Hepatic stellate cell (primary cell): ENCODE results near the gene CELF2.

Experiments
- DNase-seq: peaks from one replicate; pipeline ENCODE4 v3.0.0; 2011; ENCODE audit warnings: low spot score

CELF2 gene

DNA sequence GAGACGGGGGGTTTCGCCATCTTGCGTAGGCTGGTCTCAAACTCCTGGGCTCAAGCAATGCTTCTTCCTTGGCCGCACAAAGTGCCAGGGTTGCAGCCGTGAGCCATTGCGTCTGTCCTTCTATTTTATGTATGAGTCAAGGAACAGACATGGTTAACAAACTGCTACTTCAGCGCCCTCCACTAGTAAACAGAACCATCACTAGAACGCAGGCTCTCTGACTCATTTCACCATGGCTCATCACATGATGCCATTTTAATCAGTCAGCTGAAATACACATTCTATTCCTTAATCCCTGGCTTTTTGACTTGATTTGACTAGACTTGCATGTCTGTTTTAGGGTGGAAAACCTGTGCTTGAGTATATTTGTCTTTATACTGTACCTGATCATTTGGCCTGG is 41.3 kb downstream of the CELF2 start:
- DNase-seq = no peak

GRCh38 chr10:11063856-11064255 is 46.2 kb downstream of the CELF2 start:
- DNase-seq = no peak

GRCh38 chr10:11064832-11065231 is 47.2 kb downstream of the CELF2 start:
- DNase-seq = no peak

DNA sequence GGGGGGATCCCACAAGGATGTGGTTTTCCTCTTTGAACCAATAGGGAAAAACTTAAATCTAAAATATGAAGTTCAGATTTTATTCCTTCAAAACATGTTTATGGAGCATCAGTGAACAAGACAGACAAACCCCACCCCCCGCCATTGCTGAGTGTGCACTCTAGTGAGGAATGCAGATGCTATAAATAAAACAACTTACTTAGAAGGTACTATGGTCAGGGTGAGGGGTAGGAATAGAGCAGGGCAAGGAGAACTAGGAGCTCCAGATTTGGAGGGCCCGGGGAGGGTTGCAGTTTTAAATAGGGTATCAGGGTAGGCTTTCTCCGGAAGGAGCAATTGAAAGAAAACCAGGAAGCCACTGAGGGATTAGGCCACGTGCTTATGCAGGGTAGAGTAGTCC is 47.9 kb downstream of the CELF2 start:
- DNase-seq = no peak

DNA sequence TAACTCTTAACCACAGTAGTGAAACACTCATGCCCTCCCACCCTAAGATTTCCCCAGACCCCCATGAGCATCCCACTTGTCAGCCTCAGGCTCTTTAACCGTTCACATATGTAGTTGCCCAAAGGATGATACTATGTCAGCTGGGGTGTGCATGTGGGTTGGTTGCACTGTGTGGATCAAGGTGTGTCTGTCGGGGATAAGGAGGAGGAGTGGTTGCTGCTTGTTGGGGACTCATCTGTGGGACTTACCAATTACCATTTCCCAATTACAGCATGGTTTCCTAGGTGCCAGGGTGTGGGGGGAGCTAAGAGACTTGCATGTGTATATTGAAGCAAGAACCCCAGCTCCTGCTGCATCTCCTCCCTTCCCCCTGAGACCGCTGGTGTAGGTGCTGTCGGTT is 48.8 kb downstream of the CELF2 start:
- no peak for DNase-seq

- DNase-seq = no peak
These were observed 51.4 kb downstream of the CELF2 start for GRCh38 chr10:11068861-11069633.

DNA sequence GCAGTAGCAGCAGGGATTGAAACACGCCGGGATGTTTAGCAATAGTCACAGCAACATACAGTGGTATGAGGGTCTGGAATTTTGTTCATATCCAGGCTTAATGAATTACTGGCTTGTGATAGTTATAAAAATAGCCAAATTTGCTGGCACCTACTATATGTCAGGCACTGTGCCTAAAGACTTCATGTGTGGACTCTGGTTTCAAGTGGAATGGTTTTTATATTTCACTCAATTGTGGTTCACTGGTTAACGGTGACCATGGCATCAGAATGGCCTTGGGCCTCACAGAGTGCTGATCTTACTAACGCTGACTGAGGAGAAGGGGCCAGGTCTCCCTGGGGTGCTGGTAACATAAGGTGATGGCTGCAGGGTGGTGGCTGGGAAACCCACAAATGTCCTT is 55.7 kb downstream of the CELF2 start:
- DNase-seq = no peak

- no peak for DNase-seq
These were observed 57.0 kb downstream of the CELF2 start for GRCh38 chr10:11074536-11075267.

- DNase-seq = no peak
These were observed 58.5 kb downstream of the CELF2 start for GRCh38 chr10:11076221-11076620.

DNA sequence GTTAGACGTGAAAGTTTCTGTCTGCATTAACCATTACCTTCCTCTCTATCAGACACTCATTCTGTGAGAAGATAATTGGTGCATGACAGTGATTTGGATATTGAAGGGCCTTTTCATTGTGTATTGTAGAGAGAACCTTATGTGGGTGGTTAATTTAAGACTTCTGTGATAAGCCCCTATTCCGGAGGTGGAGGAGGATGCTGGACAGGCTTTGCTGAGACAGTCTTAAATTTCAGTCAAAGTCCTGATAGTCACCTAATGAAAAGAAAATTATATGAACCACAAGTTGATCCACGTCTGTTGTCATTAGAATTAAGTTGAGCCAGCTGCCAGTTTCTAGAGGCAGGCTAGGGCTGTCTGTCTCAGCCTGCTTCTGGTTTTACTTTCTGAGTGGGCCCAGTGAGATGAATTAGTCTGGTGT is 62.9 kb downstream of the CELF2 start:
- DNase-seq = no peak

DNA sequence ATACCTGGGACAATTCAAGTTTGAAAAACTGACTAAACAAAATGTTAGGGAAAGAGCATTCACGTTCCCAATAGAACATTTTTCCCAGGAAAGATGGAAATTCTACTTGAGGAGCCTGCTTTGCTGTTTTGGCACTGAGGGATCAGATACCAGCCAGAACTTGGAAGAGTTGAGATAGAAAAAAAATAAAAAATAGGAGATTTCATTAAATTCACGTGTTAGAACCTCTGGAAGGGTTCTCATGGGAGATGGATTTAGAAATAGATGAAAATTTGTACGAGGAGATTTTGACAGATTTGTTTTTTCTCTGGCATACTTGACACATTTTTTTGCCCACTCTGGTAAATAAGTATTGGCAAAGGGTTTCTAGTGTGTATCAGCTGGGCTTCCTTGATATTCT is 63.7 kb downstream of the CELF2 start:
- DNase-seq = no peak

DNA sequence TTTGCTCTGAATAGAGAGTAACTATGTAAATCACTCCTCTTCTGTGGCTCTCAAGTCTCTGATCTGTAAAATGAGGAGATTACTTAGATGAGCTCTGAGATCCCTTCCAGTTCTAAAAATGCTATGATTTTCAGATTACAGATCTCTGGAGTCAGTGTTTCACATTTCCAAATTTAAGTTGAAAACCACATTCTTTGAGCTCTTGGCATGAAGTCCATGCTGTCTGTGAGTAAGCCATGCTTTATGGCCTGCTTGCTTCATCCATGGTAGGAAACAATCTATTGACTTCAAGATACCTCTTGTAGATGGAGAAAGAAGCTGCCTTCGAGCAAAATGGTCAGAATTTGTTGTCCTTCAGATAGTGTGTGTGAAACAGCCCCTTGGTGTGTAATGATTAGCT is 64.9 kb downstream of the CELF2 start:
- no peak for DNase-seq

DNA sequence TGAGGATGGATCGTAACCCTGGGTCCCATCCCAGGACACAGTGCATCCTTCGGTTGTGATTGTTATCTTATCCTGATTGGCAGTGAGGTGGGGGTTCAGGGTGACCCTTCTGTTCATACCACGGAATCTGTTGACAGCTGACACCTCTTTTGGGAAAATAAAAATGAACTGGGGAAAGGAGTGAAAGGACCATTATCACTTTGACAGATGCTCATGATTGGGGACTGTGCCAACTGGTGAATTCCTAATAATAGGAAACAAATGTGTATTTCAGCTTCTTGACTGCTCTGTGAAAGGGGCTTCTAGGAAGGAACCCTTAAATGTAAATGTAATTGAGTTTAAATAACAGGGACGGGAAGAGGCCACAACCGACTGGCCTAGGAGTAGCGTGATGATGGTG is 65.4 kb downstream of the CELF2 start:
- no peak for DNase-seq

DNA sequence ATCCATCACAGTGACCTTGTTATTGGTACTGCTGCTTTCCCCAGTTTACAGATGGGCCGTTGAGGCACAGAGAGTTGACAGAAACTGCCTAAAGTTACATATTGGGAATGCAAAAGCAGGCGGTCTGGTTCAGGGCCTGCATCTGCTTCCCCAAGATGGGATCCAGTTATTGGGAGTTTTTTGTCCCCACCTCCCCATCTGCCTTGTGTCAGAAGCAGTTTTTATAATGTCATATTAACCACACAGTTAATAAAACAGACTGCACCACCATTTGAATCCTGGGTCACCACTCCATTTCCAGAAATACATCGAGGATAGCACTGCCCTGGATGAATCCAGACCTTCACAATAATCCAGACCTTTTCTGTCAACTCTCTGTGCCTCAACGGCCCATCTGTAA is 67.9 kb downstream of the CELF2 start:
- DNase-seq = no peak

DNA sequence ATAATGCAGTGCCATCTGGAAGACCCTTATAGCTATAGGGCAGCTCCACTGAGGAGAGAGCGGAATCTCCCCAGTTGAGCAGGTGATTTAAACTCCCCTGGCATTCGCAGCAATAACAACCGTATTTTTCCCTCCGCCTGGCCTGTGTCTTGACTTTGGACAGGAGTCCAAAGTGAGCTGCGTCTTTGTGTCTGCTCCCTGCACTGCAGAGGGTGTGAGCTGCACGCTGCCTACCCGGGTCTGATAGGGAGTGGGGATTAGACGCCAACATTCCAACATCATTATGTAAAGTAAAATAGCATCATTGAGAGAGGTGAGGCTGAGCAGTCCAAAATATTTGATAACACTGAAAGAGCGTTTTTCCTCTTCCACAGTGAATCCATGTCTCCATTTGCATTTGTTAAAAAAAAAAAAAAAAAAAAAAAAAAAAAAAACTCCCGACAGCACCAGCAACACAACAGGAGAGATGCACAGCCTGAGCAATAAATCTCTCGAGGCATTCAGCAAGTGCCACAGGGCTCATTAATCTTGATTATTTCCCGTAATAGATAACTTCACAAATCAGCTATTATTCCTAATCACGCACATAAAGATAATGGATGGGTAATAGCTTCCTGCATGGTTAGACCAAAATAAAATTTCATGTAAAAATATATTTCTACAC is 68.6 kb downstream of the CELF2 start:
- DNase-seq = no peak

DNA sequence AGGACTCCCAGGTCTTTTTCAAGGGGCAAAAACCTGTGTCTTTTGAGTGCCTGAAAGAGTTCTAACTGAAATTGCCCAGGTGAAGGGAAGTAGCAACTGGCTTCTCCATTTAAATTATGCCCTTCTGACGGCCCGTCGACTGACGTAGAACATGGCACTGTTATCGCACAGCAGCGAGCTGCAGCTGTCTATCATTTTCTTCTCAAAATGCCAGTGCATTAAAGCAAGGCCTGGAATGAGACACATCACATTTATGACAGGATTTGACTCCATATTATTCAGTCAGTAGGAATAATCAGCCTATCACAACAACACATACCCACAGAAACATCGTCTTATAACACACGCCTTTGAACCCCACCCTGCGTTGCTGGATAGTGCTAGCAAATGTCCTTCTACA is 69.7 kb downstream of the CELF2 start:
- no peak for DNase-seq

- no peak for DNase-seq
These were observed 71.0 kb downstream of the CELF2 start for GRCh38 chr10:11088709-11089108.

DNA sequence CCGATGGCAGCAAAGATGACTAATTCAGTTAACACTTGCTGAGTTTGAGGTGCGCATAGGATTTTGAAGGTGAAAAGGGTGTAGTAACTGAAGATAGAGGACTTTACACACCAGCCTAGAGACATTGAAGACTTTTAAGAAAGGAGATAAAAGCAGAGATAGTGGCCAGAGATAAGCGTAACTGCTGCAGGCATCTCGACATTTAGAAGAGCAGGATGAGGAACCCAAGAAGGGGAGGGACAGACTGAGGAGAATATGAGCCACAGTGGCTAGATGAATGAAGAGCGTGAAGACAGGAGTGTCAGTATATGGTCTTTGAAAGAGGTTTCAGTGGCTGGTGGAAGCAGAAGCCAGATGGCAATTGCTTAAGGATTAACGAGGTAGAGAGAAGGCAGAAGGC is 71.6 kb downstream of the CELF2 start:
- no peak for DNase-seq

DNA sequence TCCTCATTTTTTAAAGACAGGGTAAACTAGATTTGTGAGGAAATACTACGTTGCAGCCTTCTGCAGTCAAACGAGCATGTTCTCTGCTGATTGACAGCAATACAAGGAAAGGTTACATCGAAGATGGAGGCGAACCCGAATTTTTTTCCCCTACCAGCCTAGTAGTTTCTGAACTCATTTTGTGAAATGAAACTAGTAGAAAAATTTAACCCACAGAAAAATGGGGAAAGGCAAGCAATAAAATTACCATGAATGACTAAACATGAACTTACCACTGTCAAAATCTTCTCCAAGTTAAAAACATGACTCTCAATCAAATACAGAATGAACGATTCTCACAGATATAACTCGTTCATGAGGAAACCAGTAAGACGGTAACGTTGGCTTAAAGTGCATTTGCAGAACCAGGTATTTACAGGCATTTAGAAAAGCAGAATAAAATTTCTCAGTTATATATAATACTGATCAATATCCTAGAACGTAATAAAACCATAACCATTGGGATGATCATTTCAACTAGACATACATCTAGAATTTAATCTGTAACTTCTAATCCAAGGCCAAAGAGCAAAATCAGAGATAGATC is 73.9 kb downstream of the CELF2 start:
- DNase-seq = no peak

- DNase-seq = no peak
These were observed 76.4 kb downstream of the CELF2 start for GRCh38 chr10:11093771-11094736.

DNA sequence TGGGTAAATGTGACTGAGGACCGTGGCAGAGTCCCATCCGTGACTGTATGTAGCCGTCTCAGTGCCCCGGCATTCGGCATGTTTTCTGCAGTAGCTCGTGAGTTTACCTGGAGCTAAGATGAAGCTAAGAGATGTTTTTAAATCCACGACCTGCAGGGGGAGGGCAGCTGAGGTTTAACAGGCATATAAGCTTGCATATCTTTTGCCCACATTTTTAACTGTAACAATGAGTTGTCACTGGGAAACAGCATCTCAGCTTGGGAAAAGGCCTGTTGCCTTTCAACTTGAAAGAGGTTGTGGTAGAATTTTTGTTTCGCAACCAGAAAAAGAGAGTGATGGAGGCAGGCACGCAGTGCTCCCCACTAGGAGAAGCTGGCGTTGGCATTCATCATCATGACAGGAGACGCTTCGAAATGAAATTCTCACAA is 77.7 kb downstream of the CELF2 start:
- DNase-seq = no peak

GRCh38 chr10:11096422-11096821 is 78.8 kb downstream of the CELF2 start:
- DNase-seq = no peak
